Panc1 (cell line): Measurements from ENCODE around the gene IGF2R. TPM values are rescaled to one million over a fixed set of nuclear protein-coding genes. Genes with fewer than 3 reads are reported as not detected.

ENCODE experiments used
- ATAC-seq: fragments of 200-7000 bp; cut with Tn5 transposase; 2 replicates; pipeline ENCODE4 v1.9.1; 2020; ENCODE audit warnings: mild to moderate bottlenecking, moderate library complexity
- BruUV-seq: library from RNA; stranded (reverse); fragments of 400-500 nt; replicated peaks from 2 replicates; lab custom pipeline; 2021; lab: Mats Ljungman, UMichigan
- CTCF ChIA-PET: fragments of 300-600 bp; sonication (Branson Sonifier 250); formaldehyde crosslinking; loops from one replicate; lab custom pipeline; 2022; ENCODE audit warnings: antibody characterized with exemption; lab: Charles Lee
- POLR2A ChIA-PET: fragments of 300-600 bp; sonication (Branson Sonifier 250); formaldehyde crosslinking; loops from one replicate; lab custom pipeline; 2022; ENCODE audit warnings: antibody characterized with exemption; lab: Charles Lee
- DNase-seq: peaks from one replicate; pipeline ENCODE4 v3.0.0-alpha.2; 2010; ENCODE audit warnings: low read depth, low spot score
- H3K27ac ChIP-seq: 2 replicates; pipeline ENCODE4 v1.5.1; 2011; ENCODE audit warnings: mild to moderate bottlenecking, low read length, inconsistent platforms
- H3K27me3 ChIP-seq: fragments of 200-500 bp; sonication (Bioruptor generic); 2 replicates; pipeline ENCODE4 v1.6.0; 2014; ENCODE audit warnings: low read length, inconsistent platforms; ENCODE audit not compliant: control insufficient read depth, insufficient read depth
- H3K36me3 ChIP-seq: fragments of 200-500 bp; sonication (Bioruptor generic); 2 replicates; pipeline ENCODE4 v1.5.1; 2014; ENCODE audit warnings: inconsistent platforms, mild to moderate bottlenecking, low read length, moderate library complexity; ENCODE audit not compliant: control insufficient read depth, insufficient read depth
- H3K4me1 ChIP-seq: 2 replicates; pipeline ENCODE4 v1.5.1; 2011; ENCODE audit warnings: inconsistent platforms, mild to moderate bottlenecking, low read length, moderate library complexity; ENCODE audit not compliant: control insufficient read depth, insufficient read depth
- H3K4me3 ChIP-seq, 2 experiments: 2 replicates each; pipeline ENCODE4 v1.5.1; 2011 to 2012; ENCODE audit warnings: low read depth in 2 of 2, low read length in 2 of 2, mild to moderate bottlenecking in 2 of 2, inconsistent platforms in 1 of 2, moderate library complexity in 1 of 2
- H3K9me3 ChIP-seq: fragments of 200-500 bp; sonication (Bioruptor generic); 2 replicates; pipeline ENCODE4 v1.5.1; 2014; ENCODE audit warnings: low read depth, mild to moderate bottlenecking, inconsistent platforms, low read length, moderate library complexity; ENCODE audit not compliant: control insufficient read depth, insufficient read depth
- POLR2AphosphoS5 ChIP-seq: IDR thresholded peaks from 2 replicates; pipeline ENCODE4 v1.6.1; 2012; ENCODE audit warnings: mild to moderate bottlenecking, low read depth, low read length, moderate library complexity
- SIN3A ChIP-seq: IDR thresholded peaks from 2 replicates; pipeline ENCODE4 v1.6.1; 2012; ENCODE audit warnings: low read depth, mild to moderate bottlenecking, low read length, moderate library complexity, borderline replicate concordance; ENCODE audit not compliant: insufficient read depth
- TCF7L2 ChIP-seq: IDR thresholded peaks from 2 replicates; pipeline ENCODE4 v1.6.1; 2011; ENCODE audit warnings: mild to moderate bottlenecking, low read depth, low read length, inconsistent platforms
- in situ Hi-C: cut with HindIII; loops from 2 replicates; pipeline ENCODE4 v1.10.0; 2016; ENCODE audit warnings: low sequenced_read_pairs, low pct_unique_long_range_greater_than_20kb
- intact Hi-C: fragments of 100-400 bp; cut with micrococcal nuclease; formaldehyde crosslinking; loops from one replicate; pipeline ENCODE4 v1.10.0; 2022; ENCODE audit not compliant: unreplicated experiment
- total RNA-seq: library from RNA; stranded (reverse); gene quantifications from one replicate; pipeline ENCODE4 v1.2.1, GENCODE V29; 2021; ENCODE audit not compliant: unreplicated experiment
- TF ChIP-seq, protein P1 (sequence below), 2 experiments: IDR thresholded peaks; 2 replicates each; pipeline ENCODE4 v1.6.1; 2011 to 2012; ENCODE audit warnings: low read depth in 2 of 2, control low read depth in 1 of 2, low read length in 1 of 2, mild to moderate bottlenecking in 1 of 2, moderate library complexity in 1 of 2; ENCODE audit not compliant: insufficient read depth in 1 of 2
- TF ChIP-seq, protein P2 (sequence below): fragments of 450-650 bp; IDR thresholded peaks from 2 replicates; pipeline ENCODE4 v1.5.1; 2017; ENCODE audit warnings: mild to moderate bottlenecking

IGF2R gene
- total RNA-seq, 1 experiment from 2014 or later = 163 TPM

DNA sequence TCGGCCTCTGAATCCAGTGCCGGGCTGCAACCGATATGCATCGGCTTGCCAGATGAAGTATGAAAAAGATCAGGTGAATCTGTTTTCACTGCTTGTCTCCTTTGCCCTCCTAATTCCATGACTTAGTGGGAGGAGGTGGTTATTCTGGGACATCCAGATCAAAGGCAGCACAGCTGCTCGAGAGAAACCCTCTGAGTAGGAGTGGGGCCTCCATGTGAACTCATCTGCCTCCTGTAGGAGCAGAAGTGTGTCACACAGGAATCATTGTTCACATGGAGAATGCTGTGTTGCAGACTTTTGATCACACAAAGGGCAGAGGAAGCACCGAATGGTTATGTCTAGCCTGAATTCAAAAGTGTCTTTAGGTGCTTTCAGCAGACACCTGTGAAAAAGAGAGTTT, 79.6 kb downstream of the IGF2R start:
- TF ChIP-seq, protein P1, sequence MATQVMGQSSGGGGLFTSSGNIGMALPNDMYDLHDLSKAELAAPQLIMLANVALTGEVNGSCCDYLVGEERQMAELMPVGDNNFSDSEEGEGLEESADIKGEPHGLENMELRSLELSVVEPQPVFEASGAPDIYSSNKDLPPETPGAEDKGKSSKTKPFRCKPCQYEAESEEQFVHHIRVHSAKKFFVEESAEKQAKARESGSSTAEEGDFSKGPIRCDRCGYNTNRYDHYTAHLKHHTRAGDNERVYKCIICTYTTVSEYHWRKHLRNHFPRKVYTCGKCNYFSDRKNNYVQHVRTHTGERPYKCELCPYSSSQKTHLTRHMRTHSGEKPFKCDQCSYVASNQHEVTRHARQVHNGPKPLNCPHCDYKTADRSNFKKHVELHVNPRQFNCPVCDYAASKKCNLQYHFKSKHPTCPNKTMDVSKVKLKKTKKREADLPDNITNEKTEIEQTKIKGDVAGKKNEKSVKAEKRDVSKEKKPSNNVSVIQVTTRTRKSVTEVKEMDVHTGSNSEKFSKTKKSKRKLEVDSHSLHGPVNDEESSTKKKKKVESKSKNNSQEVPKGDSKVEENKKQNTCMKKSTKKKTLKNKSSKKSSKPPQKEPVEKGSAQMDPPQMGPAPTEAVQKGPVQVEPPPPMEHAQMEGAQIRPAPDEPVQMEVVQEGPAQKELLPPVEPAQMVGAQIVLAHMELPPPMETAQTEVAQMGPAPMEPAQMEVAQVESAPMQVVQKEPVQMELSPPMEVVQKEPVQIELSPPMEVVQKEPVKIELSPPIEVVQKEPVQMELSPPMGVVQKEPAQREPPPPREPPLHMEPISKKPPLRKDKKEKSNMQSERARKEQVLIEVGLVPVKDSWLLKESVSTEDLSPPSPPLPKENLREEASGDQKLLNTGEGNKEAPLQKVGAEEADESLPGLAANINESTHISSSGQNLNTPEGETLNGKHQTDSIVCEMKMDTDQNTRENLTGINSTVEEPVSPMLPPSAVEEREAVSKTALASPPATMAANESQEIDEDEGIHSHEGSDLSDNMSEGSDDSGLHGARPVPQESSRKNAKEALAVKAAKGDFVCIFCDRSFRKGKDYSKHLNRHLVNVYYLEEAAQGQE (IDR thresholded peaks at IDR 0.05; ENCODE audit: insufficient read depth in 1 of 2, low read depth in 2 of 2, low read length in 1 of 2) = no peak
- TF ChIP-seq, protein P2, sequence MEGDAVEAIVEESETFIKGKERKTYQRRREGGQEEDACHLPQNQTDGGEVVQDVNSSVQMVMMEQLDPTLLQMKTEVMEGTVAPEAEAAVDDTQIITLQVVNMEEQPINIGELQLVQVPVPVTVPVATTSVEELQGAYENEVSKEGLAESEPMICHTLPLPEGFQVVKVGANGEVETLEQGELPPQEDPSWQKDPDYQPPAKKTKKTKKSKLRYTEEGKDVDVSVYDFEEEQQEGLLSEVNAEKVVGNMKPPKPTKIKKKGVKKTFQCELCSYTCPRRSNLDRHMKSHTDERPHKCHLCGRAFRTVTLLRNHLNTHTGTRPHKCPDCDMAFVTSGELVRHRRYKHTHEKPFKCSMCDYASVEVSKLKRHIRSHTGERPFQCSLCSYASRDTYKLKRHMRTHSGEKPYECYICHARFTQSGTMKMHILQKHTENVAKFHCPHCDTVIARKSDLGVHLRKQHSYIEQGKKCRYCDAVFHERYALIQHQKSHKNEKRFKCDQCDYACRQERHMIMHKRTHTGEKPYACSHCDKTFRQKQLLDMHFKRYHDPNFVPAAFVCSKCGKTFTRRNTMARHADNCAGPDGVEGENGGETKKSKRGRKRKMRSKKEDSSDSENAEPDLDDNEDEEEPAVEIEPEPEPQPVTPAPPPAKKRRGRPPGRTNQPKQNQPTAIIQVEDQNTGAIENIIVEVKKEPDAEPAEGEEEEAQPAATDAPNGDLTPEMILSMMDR = no peak
- no peak for TF ChIP-seq POLR2AphosphoS5
- no peak for TF ChIP-seq SIN3A
- TF ChIP-seq TCF7L2 = no peak
- ChIA-PET CTCF (no interaction called here), POLR2A (no interaction called here)
- Histone ChIP-seq H3K27ac (no peak overlapping the region), H3K9me3 (no peaks in the 10 kb centered on the region), H3K4me3 (no peak overlapping the region), H3K27me3 (no peaks in the 10 kb centered on the region), H3K36me3 (peaks cover 24% of the 10 kb centered on the region), H3K4me1 (no peaks in the 10 kb centered on the region)
- no peak for DNase-seq
- intact Hi-C loops = no loop called here
- ATAC-seq = no peak
- BruUV-seq = no TSS peak
- in situ Hi-C loops = no loop called here

DNA sequence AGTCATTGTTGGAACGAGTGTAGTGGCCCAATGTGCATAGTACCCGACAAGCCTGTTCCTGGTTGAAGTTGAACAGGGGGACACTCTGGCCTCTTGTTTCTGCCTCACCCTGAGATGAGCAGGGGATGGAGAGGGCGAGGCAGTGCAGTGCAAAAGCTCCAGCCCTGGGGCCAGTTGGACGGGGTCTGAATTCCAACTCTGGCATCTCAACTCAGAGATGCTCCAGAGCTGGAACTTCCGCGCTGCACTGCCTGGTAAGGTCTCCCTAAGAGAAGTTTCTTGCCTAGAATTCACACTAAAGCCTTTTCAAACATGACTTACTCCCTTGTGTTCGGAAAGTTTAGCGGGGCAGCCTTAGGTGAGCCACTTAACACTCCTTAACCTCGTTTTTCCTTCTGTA, 80.5 kb downstream of the IGF2R start:
- Histone ChIP-seq H3K9me3 (no peaks in the 10 kb centered on the region), H3K27ac (no peak overlapping the region), H3K4me1 (no peaks in the 10 kb centered on the region), H3K36me3 (peaks cover 20% of the 10 kb centered on the region), H3K27me3 (no peaks in the 10 kb centered on the region), H3K4me3 (no peak overlapping the region)
- TF ChIP-seq, protein P1 (IDR thresholded peaks at IDR 0.05; ENCODE audit: insufficient read depth in 1 of 2, low read depth in 2 of 2, low read length in 1 of 2) = no peak
- TF ChIP-seq, protein P2 = no peak
- TF ChIP-seq SIN3A = no peak
- no peak for TF ChIP-seq POLR2AphosphoS5
- no peak for TF ChIP-seq TCF7L2
- DNase-seq = no peak
- in situ Hi-C loops = no loop called here
- intact Hi-C loops = no loop called here
- BruUV-seq = no TSS peak
- CTCF ChIA-PET = no interaction called here
- ATAC-seq = no peak
- POLR2A ChIA-PET = no interaction called here
